ENCODE data around the gene INTS6.

- TF ChIP-seq CTCF (IDR thresholded peaks at IDR 0.05) (no peak), POLR2A (IDR thresholded peaks at IDR 0.05) (no peak), EP300 (IDR thresholded peaks at IDR 0.05) (no peak), POLR2AphosphoS5 (IDR thresholded peaks at IDR 0.05) (no peak)
Observed at GRCh38 chr13:51333421-51333820, 119.4 kb downstream of the INTS6 start.
